Fibroblast of pulmonary artery (primary cell): ENCODE results near the gene ITGA8.
"Not testable (repeated sequence)": the region's sequence is repeated elsewhere in the genome, so short reads cannot be mapped to it uniquely, and the experiment has no call there.

Source experiments
- DNase-seq: peaks from one replicate; pipeline ENCODE4 v3.0.0-alpha.2; 2010; ENCODE audit warnings: low read depth
- H3K4me3 ChIP-seq: replicated peaks from 2 replicates; pipeline ENCODE4 v1.5.1; 2011; ENCODE audit warnings: low read depth, mild to moderate bottlenecking, control low read depth, low read length, moderate library complexity
- TF ChIP-seq, protein P1 (sequence below): IDR thresholded peaks from 2 replicates; pipeline ENCODE4 v1.5.1; 2011; ENCODE audit warnings: mild to moderate bottlenecking, control low read depth, low read length, inconsistent platforms; ENCODE audit errors: missing control alignments

The ITGA8 gene

DNA sequence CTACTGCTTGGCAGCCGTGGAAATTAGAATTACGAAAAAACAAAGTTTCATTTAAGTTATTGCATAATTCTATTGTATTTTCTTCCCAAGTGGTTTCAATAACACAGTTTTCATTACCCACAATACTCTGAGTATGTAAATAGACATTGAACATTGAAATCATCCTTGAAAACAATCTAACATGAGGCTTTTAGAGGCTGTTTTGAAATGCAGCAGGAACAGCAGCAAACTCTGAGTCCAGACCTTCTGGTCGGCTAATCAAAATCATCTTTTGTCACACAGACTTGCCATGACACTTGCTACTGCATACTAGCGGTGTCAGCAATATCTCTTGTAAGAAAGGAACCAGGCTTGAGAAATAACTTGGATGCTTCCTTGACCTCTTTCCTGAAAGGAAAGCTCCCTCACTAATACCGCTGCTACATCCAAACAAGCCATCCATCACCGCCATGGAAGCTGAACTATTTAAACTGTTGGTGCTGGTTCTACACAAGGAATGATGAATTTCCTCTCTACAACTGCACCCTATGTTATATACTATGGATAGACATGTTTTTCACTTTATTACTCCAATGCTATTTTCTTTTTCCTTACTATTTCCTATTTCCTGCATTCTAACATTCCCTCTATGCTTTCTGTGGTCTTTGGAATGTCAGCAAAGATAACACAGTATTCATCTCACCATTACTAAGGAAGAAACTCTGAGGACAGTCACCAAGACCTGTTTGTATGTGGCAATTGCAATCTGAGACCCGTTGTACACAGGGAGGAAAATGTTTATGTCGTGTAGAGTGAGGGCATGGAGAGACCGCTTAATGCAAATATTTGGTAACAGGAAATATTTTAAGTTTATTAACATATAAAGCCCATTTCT is 130.8 kb downstream of the ITGA8 start:
- TF ChIP-seq, protein P1, sequence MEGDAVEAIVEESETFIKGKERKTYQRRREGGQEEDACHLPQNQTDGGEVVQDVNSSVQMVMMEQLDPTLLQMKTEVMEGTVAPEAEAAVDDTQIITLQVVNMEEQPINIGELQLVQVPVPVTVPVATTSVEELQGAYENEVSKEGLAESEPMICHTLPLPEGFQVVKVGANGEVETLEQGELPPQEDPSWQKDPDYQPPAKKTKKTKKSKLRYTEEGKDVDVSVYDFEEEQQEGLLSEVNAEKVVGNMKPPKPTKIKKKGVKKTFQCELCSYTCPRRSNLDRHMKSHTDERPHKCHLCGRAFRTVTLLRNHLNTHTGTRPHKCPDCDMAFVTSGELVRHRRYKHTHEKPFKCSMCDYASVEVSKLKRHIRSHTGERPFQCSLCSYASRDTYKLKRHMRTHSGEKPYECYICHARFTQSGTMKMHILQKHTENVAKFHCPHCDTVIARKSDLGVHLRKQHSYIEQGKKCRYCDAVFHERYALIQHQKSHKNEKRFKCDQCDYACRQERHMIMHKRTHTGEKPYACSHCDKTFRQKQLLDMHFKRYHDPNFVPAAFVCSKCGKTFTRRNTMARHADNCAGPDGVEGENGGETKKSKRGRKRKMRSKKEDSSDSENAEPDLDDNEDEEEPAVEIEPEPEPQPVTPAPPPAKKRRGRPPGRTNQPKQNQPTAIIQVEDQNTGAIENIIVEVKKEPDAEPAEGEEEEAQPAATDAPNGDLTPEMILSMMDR, result no peak
- peak; percentile 11 for DNase-seq
- H3K4me3 ChIP-seq, result no peak overlapping the region

DNA sequence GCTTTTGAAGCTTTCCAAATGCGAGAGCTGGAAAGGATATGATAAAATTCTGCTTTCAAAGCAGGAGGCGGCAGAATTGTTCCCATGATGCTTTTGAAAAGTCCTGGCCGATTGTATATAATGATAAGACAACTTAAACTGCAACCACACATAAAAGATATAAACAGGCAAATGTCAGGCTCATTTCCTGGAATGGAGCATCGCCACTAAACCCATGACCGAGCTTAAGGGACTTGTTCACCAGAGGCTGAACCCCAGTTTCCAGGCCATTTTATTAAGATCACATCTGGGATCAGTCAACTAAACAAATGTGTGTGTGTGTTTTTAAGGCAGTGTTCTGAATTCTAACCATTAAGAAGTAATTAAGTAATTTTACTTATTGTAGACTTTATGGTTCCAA is 131.6 kb downstream of the ITGA8 start:
- no peak overlapping the region for H3K4me3 ChIP-seq
- no peak for DNase-seq
- TF ChIP-seq, protein P1, result no peak

DNA sequence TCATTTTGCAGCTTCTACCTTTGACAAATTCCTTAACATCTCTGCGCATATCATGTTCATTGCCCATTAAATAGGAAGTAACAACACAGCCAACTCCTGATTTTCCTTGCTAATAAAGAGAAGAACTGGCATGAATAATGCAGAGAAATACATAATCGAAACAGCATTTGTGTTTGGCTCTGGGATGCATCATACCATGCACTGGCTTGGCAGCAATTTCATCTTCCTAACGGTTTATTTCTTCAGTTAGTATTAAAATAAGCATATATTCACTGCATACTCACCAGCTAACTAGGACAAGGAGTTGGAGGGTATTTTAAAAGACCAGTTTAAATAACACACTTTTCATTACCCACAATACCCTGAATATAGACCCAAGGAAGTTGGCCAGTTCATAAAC is 132.5 kb downstream of the ITGA8 start:
- DNase-seq, result no peak
- no peak overlapping the region for H3K4me3 ChIP-seq
- TF ChIP-seq, protein P1, result no peak

DNA sequence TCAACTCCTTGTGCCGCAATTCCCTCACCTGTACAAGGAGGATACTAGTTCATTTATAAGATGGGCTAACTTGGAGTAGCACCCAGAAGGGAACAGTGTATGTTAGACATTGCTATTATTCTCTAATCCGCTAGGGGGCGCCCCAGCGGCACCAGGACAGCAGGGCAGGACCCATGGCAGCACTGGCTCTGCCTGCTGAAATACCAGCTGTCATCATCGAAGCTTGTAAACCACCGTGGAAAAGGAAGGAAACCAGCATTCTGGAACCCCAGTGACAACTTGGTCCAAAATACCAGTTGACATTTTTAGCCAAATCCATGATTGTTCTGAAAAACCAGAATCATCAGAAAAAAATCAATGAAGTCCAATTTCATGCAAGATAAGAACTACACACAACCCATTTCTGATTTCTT is 134.4 kb downstream of the ITGA8 start:
- peak; percentile 59 for DNase-seq
- H3K4me3 ChIP-seq, result no peak overlapping the region
- TF ChIP-seq, protein P1, result peak; percentile 73

DNA sequence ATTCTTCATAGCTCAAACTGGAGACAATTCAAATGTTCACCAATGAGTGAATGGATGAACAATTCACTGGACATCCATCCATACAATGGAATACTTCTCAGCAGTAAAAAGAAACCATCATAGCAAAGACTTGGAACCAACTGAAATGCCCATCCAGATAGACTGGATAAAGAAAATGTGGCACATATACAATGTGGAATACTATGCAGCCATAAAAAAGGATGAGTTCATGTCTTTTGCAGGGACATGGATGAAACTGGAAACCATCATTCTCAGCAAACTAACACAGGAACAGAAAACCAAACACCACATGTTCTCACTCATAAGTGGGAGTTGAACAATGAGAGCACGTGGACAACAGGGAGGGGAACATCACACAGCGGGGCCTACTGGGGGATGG is 136.8 kb downstream of the ITGA8 start:
- H3K4me3 ChIP-seq, DNase-seq: not testable (repeated sequence)

DNA sequence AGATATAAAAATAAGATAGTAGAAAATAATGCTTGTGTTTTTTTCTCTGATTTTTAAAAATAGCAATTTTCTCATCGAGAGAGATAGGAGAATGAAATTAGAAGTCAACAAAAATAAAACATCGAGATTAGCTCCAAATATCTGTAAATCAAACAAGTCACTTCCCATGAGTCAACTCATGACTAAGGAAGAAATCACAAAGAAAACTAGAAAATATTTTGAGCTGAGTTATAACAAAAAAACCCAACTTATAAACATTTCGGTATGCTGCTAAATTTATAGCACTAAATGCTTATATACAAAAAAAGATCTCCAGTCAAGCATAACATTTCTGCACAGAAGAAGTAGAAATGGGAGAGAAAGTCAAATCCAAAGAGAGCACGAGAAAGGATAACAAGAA is 140.1 kb downstream of the ITGA8 start:
- TF ChIP-seq, protein P1, result no peak
- peak; percentile 18 for DNase-seq
- H3K4me3 ChIP-seq, result no peak overlapping the region

DNA sequence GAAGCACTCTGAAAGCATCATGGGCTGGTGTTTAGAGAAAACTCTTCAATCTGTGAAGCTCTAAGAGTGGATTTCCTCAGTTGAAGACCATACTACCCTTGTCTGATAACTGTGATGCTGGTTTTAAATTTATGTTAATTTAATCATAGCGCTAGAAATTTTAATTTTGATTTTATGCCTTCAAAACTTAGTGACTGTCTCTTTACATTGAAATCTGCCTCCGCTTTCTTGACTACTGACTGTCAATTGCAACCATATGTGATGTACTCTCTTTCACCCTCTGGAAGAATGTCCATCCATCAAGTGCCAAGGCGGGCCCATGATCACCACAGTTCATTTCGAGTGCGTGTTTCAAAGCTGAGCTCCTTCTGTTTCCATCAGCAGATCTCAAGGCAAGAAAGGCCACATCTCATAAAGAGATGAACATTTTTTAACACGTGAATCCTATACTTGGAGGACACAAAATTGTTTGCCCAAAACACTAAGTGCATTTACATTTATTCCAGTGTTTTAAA is 147.1 kb downstream of the ITGA8 start:
- TF ChIP-seq, protein P1, result no peak
- no peak for DNase-seq
- H3K4me3 ChIP-seq, result no peak overlapping the region
